ENCODE results near the gene TRAPPC8.
"Not testable (repeated sequence)": the region's sequence is repeated elsewhere in the genome, so short reads cannot be mapped to it uniquely, and the experiment has no call there.

TRAPPC8 gene, protein sequence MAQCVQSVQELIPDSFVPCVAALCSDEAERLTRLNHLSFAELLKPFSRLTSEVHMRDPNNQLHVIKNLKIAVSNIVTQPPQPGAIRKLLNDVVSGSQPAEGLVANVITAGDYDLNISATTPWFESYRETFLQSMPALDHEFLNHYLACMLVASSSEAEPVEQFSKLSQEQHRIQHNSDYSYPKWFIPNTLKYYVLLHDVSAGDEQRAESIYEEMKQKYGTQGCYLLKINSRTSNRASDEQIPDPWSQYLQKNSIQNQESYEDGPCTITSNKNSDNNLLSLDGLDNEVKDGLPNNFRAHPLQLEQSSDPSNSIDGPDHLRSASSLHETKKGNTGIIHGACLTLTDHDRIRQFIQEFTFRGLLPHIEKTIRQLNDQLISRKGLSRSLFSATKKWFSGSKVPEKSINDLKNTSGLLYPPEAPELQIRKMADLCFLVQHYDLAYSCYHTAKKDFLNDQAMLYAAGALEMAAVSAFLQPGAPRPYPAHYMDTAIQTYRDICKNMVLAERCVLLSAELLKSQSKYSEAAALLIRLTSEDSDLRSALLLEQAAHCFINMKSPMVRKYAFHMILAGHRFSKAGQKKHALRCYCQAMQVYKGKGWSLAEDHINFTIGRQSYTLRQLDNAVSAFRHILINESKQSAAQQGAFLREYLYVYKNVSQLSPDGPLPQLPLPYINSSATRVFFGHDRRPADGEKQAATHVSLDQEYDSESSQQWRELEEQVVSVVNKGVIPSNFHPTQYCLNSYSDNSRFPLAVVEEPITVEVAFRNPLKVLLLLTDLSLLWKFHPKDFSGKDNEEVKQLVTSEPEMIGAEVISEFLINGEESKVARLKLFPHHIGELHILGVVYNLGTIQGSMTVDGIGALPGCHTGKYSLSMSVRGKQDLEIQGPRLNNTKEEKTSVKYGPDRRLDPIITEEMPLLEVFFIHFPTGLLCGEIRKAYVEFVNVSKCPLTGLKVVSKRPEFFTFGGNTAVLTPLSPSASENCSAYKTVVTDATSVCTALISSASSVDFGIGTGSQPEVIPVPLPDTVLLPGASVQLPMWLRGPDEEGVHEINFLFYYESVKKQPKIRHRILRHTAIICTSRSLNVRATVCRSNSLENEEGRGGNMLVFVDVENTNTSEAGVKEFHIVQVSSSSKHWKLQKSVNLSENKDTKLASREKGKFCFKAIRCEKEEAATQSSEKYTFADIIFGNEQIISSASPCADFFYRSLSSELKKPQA (N-terminal part only)

DNA sequence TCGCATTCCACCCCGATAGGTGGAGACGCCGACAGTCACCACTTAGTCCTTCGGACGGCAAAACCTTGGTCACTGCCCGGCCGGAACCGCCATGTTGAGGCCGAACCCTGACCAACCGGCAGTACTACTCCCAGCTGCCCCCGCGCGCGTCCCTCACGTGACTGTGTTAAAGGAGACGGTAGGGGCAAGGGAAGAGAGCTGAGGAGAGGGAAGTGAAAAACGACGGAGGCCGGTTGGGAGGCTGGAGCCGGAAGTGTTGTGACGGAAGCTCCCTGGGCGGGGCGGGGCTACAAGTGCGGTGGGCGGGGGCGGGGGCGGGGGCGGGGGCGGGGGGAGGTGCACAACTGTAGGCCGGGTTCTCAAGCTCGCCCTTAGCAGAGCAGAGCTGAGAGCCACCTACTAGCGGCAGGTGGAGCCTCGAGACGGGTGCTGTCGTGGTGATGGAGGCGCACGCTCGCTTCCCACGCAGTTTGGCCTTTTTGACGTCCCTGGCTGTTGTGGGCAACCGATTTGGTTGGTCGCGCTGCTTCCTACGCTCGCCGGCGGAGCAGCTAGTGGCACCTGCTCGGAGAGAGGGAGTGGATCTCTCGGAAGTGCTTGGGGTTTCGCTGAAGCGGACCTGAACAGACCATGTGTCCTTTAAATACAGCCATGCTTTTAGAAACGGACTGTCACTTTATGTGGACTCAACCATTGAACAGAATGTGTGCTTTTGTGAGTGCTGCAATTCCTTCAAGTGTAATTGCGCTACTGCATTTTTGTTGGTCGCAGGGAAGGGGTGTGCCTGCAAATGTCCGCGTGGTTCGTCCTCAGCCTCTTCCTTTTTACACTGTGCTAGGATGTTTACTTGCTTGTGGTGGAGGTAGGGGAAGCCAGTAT, at the start of gene TRAPPC8:
Gene TRAPPC8 (minus strand): TSS at position 130 of the 879 bp plus-strand sequence. CDS start 364 bp downstream, outside the sequence.
- peak; percentile 84 to 87 for DNase-seq (ENCODE audit: low read depth in 2 of 2)

GRCh38 chr18:31990823-31991222, 47.9 kb upstream of the TRAPPC8 start:
- no peak for DNase-seq (ENCODE audit: low read depth in 2 of 2)

- DNase-seq (ENCODE audit: low read depth in 2 of 2), result no peak
Observed at GRCh38 chr18:31983976-31984375, 41.0 kb upstream of the TRAPPC8 start.

DNA sequence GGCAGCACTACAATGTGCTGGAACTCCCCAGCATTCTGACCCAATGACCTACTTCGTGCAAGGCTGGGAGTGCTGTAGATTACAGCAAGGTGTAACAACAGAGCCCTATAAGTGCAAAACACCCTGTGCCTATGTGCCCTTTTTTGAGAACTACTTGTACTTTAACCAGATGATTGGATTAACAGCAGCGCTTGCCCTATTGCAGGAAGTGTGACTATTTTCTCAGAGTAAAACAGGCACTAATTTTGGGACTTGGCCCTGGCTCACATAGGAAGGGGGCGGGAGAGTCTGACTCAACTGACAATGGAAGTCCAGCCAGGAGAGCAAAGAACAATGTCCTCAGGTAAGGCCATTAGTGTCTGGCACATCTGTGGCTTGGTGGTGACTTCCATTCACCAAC, 40.1 kb upstream of the TRAPPC8 start:
- DNase-seq (ENCODE audit: low read depth in 2 of 2), result no peak

DNA sequence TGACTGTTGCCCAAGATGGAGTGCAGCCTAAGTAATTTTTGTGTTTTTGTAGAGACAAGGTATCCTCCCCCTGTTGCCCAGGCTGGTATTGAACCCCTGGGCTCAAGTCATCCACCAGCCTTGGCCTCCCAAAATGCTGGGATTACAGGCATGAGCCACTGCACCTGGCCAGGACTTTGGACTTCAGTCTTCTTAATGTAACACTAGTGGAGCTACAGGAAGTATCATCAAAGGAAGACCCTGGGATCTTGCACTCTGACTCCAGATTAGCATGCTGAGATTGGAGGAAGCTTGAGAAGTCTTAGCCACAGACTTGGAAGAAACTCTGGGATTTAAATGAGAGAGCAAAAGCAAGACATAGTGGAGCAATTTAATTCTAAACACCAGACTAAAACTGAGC, 37.9 kb upstream of the TRAPPC8 start:
- no peak for DNase-seq (ENCODE audit: low read depth in 2 of 2)

DNA sequence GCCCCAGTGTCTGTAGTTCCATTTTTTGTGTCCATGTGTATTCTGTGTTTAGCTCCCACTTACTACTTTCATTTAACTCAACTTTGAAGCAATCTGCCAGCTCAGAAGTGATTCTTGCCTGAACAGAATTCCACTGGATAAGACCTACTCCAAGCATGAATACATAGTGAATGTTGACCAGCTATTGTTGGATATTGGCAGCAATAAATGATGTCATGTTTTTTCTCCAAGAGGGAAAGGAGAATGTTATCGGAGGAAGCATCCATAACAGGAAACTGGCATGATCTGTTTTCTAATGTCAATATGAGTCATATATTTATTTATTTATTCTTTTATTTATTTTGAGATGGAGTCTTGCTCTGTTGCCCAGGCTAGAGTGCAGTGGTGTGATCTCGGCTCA, 36.8 kb upstream of the TRAPPC8 start:
- no peak for DNase-seq (ENCODE audit: low read depth in 2 of 2)

- no peak for DNase-seq (ENCODE audit: low read depth in 2 of 2)
Observed at GRCh38 chr18:31978616-31979015, 35.7 kb upstream of the TRAPPC8 start.

DNA sequence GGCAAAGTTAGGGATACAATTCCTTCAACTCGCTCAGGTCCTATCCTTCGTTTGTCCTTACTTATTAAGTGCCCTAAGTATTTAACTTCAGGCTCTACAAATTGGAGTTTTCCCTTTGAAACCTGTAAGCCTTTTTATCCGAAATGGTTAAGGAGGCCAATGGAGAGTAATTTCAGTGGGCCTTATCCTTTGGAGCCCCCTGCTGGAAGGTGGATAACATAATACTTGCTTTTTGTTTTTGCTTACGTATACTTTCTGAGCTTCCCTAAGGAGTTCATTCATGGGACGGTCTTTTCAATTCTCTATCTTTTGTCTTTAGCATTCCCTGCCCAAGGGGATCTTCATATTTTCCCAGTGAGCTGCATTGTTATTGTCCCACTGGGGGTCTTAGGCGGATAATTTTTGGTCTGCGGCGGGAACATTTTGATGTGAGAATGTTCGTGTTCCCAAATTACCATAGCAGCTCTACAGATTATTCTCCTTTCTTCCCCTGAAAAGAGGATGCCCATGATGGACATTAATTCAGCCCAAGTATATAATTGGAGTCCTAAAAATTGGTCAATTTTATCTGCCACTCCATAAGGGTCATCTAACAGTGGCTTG, 34.4 kb upstream of the TRAPPC8 start:
- DNase-seq (ENCODE audit: low read depth in 2 of 2), result peak in 1 of 2 donors; percentile 16

DNA sequence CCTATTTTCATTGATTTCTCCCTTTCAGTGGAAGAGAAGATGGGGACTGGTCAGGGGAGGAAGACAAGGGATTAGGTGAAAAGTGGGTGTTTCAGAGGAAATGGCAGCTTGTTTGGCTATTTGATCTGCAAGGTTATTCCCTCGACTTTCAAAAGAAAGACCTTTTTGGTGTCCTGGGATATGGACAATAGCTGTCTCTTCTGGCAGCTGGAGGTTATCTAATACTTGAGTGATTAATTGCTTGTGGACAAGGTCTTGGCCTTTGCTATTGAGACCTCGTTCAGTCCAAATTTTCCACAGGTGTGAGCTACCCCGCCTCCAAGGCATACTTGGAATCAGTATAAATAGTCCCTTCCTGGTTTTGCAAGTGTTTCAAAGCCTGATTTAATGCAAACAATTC, 33.3 kb upstream of the TRAPPC8 start:
- no peak for DNase-seq (ENCODE audit: low read depth in 2 of 2)

GRCh38 chr18:31973929-31974546, 31.1 kb upstream of the TRAPPC8 start:
- no peak for DNase-seq (ENCODE audit: low read depth in 2 of 2)

DNA sequence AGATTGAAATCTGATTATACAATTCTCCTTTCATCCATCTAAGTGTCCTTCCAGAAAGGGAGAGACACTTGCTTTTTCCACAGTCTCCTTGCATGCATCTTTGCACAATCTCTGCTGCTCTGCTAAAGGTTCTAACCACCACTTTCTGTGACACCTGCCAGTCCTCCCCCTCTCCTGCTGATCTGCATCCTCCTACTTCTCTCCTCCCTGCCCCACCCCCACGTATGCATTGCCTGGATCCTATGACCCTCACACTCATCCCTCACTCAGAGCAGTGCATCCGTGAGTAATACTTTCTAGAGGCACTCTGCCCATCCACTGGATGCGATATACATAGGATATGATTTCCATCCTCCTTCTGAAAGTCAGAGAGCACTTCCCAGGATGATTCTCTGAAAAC, 27.7 kb upstream of the TRAPPC8 start:
- DNase-seq (ENCODE audit: low read depth in 2 of 2), result no peak

DNA sequence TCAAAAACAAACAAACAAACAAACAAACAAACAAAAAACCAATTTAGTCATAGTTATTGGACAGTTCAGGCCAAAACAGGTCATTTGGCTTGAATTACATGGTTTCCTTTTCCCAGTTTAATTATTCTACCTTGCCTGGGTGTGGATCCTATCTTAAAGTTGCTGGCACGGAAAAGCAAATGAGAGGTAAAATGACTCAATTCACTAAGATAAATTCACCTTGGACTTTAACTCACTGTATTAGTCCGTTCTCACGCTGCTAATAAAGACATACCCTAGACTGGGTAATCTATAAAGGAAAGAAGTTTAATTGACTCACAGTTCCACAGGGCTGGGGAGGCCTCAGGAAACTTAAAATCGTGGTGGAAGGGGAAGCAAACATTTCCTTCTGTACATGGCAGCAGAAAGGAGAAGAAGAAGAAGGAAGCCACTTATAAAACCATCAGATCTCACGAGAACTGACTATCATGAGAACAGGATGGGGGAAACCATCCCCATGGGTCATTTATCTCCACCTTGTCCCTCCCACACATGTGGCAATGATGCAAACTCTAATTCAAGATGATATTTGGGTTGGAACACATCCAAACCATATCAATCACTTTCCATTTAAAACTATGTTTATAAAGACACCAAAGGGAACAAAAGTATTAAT, 22.5 kb upstream of the TRAPPC8 start:
- DNase-seq (ENCODE audit: low read depth in 2 of 2), result no peak

GRCh38 chr18:31957728-31958127, 14.8 kb upstream of the TRAPPC8 start:
- no peak for DNase-seq (ENCODE audit: low read depth in 2 of 2)

DNA sequence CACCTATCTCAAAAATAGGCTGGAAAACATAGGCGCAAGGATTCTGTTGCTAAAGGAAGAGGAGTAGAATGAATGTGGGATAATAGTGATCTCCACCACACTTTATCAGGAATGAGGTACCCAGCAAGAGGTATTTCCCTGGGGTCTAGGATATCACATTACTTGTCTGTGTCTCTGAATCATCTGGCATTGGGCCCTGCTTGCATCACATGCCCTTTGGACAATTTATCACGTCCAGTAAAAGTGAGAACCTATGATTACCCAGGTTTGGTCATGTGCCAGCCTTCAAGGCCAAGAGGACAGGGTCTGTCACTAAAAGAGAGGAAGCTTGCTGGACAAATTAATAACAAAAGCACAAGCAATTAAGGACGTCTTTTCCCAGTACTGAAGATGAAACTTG, 11.4 kb upstream of the TRAPPC8 start:
- no peak for DNase-seq (ENCODE audit: low read depth in 2 of 2)

DNA sequence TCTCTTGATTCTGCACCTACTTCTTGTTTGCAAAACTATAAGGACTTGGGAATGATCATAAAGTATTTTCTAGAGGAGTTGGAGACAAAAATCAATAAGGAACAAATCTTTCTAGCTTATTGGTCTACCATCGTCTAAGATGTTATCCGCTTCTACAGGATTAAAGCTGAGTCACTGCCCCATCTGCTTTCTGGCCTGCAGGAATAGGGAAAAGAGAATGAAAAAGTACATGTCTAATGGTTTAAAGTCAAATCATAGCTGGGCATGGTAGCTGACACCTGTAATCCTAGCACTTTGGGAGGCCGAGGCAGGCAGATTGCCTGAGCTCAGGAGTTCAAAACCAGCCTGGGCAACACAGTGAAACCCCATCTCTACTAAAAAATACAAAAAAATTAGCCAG, 10.8 kb upstream of the TRAPPC8 start:
- not testable (repeated sequence) for DNase-seq (ENCODE audit: low read depth in 2 of 2)

DNA sequence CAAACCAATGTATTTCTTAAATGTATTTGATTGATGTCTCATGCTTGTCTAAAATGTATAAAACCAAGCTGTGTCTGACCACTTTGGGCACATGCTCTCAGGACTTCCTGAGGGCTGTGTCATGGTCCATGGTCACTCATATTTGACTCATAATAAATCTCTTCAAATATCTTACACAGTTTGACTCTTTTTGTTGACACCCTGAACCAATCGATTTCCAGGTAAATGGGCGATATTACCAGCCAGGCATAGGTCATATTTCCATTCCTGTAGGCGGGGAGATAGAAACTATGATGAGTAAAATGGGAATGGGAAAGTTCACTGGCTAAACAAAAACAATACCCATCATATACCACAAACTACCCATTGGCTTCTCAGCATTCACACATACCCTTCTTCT, 9.3 kb upstream of the TRAPPC8 start:
- no peak for DNase-seq (ENCODE audit: low read depth in 2 of 2)

DNA sequence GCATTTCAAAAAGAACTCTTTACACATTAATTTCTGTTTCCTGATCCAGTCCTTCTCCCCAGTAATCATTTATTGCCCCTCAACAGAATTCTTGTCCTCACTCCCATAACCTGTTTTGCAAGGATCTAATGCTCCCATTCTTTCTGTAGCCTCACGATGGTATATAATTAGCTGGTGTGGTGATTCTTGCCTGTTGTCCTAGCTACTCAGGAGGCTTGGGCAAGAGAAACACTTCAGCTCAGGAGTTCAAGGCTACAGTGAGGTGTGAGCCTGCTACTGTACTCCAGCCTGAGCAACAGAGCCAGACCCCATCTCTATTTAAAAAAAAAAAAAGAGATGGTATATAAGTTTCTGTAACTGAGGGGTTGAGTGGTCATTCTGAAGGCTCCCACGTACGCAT, 7.7 kb upstream of the TRAPPC8 start:
- DNase-seq (ENCODE audit: low read depth in 2 of 2), result no peak

DNA sequence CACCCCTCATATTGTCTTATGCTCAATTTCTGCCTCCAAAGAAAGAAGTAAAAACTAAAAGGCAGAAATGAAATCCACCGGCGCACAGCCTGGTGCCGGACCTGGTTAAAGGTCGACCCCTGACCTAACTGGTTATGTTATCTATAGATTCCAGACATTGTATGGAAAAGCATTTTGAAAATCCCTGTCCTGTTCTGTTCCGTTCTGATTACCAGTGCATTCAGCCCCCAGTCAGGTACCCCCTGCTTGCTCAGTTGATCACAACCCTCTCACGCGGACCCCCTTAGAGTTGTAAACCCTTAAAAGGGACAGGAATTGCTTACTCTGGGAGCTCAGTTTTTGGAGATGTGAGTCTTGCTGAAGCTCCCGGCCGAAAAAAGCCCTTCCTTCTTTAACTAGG, 5.4 kb upstream of the TRAPPC8 start:
- not testable (repeated sequence) for DNase-seq (ENCODE audit: low read depth in 2 of 2)

DNA sequence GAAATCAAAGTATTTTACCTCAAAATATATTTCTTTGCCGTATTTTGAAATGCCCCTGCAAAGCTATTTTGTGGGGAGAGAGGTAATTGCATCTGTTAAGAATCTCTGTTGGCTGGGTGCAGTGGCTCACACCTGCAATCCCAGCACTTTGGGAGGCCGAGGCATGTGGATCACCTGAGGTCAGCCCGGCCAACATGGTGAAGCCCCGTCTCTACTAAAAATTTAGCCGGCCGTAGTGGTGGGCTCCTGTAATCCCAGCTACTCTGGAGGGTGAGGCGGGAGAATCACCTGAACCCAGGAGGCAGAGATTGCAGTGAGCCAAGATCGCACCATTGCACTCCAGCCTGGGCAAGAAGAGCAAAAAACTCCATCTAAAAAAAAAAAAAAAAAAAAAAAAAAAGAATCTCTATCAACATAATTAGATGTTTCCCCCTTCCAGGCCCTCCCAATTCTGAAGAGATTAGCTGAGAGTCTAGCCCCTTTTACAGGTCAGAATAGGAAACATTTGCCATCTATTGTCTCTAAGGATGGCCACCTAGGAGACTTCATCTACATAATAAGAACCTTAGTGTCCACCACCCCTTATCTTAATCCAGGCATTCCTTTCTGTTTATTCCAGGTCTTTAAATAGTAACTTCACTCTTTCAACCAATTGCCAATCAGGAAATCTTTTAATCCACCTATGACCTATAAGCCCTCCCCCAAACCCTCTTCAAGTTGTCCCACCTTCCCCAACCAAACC, 3.5 kb upstream of the TRAPPC8 start:
- DNase-seq (ENCODE audit: low read depth in 2 of 2), result no peak

Measured in stimulated activated CD4-positive, alpha-beta T cell treated with anti-CD3 and anti-CD28 coated beads, Interleukin-15, amount 100 ng/mL, for 48 hours (primary cell).